ENCODE results near the gene NT5C3A.
"Not testable (repeated sequence)": the region's sequence is repeated elsewhere in the genome, so short reads cannot be mapped to it uniquely, and the experiment has no call there.

The NT5C3A gene

GRCh38 chr7:33062023-33062781 lies at the start of gene NT5C3A:
Gene NT5C3A (minus strand): TSS chr7:33062776. CDS start chr7:33062705, 71 bp downstream.
- peak; percentile 13 for DNase-seq

- DNase-seq: no peak
These were observed 49.0 kb upstream of the NT5C3A start for GRCh38 chr7:33111614-33112013.

- no peak for DNase-seq
These were observed 47.2 kb upstream of the NT5C3A start for GRCh38 chr7:33109758-33110238.

- DNase-seq: peak; percentile 76
These were observed 46.6 kb upstream of the NT5C3A start, which contains the start of gene RP9 for GRCh38 chr7:33109005-33109757. Gene RP9 (minus strand): TSS chr7:33109404. CDS start chr7:33109372, 32 bp downstream.

GRCh38 chr7:33108554-33109004 lies 46.0 kb upstream of the NT5C3A start:
- peak; percentile 11 for DNase-seq

GRCh38 chr7:33107136-33108066 lies 44.8 kb upstream of the NT5C3A start:
- no peak for DNase-seq

- DNase-seq: no peak
These were observed 39.3 kb upstream of the NT5C3A start for GRCh38 chr7:33101906-33102305.

GRCh38 chr7:33100770-33101169 lies 38.2 kb upstream of the NT5C3A start:
- DNase-seq: no peak

GRCh38 chr7:33099154-33099940 lies 36.8 kb upstream of the NT5C3A start:
- no peak for DNase-seq

- DNase-seq: not testable (repeated sequence)
These were observed 32.2 kb upstream of the NT5C3A start for GRCh38 chr7:33094745-33095275.

GRCh38 chr7:33093266-33093665 lies 30.7 kb upstream of the NT5C3A start:
- DNase-seq: no peak

- DNase-seq: no peak
These were observed 29.1 kb upstream of the NT5C3A start for GRCh38 chr7:33091641-33092191.

GRCh38 chr7:33091111-33091531 lies 28.5 kb upstream of the NT5C3A start:
- DNase-seq: no peak

GRCh38 chr7:33089142-33089541 lies 26.6 kb upstream of the NT5C3A start:
- no peak for DNase-seq

- DNase-seq: no peak
These were observed 25.3 kb upstream of the NT5C3A start for GRCh38 chr7:33087858-33088257.

- no peak for DNase-seq
These were observed 24.8 kb upstream of the NT5C3A start for GRCh38 chr7:33087356-33087755.

- DNase-seq: no peak
These were observed 17.5 kb upstream of the NT5C3A start for GRCh38 chr7:33079763-33080690.

GRCh38 chr7:33079096-33079495 lies 16.5 kb upstream of the NT5C3A start:
- DNase-seq: no peak

GRCh38 chr7:33076737-33077136 lies 14.2 kb upstream of the NT5C3A start:
- no peak for DNase-seq
